Prostate gland (tissue), 2 donors: ENCODE data around the gene KCNC1. TPM values are rescaled to one million over a fixed set of nuclear protein-coding genes. Genes with fewer than 3 reads are reported as not detected.

Experiments used
- DNase-seq: peaks from one replicate; pipeline ENCODE4 v3.0.0-alpha.2; 2019; ENCODE audit warnings: low spot score
- H3K27ac ChIP-seq, 2 donors: fragments of 200-600 bp; sonication (generic); 2 replicates each; pipeline ENCODE4 v1.5.1; 2017 to 2019
- H3K27me3 ChIP-seq: fragments of 200-600 bp; sonication (generic); replicated peaks from 2 replicates; pipeline ENCODE4 v1.5.1; 2019; ENCODE audit not compliant: insufficient read depth
- H3K36me3 ChIP-seq, 2 donors: fragments of 200-600 bp; sonication (generic); 1 replicate in 1 of 2; 2 replicates in 1 of 2; pipeline versions ENCODE4 v1.5.1 to v1.8.1; 2017 to 2019
- H3K4me1 ChIP-seq: fragments of 200-600 bp; sonication (generic); replicated peaks from 2 replicates; pipeline ENCODE4 v1.5.1; 2019
- H3K4me3 ChIP-seq, 2 donors: fragments of 200-600 bp; sonication (generic); 2 replicates each; pipeline ENCODE4 v1.5.1; 2017 to 2019
- H3K9me3 ChIP-seq: fragments of 200-600 bp; sonication (generic); 2 replicates; pipeline ENCODE4 v1.5.1; 2017
- CTCF ChIP-seq, 4 experiments: fragments of 200-600 bp in 2 of 4; fragments of 450-650 bp in 2 of 4; sonication (generic) in 2 of 4; IDR thresholded peaks; 1 replicate in 3 of 4; 2 replicates in 1 of 4; pipeline ENCODE4 v1.5.1; 2016 to 2019; ENCODE audit warnings: antibody characterized with exemption in 4 of 4, mild to moderate bottlenecking in 2 of 4, moderate library complexity in 2 of 4
- POLR2A ChIP-seq: fragments of 450-650 bp; IDR thresholded peaks from one replicate; pipeline ENCODE4 v1.6.1; 2016; ENCODE audit warnings: antibody characterized with exemption, mild to moderate bottlenecking
- POLR2AphosphoS5 ChIP-seq: sonication (generic); formaldehyde crosslinking; IDR thresholded peaks from one replicate; pipeline ENCODE4 v1.6.1; 2017; ENCODE audit warnings: antibody characterized with exemption
- WGBS: methylation state at CpG from one replicate; pipeline ENCODE4 v1.1.5; 2018; 5-methylcytosine and 5-hydroxymethylcytosine counted together
- intact Hi-C: fragments of 100-400 bp; cut with DNase I; formaldehyde crosslinking; loops from one replicate; pipeline ENCODE4 v1.14.2; 2022
- total RNA-seq, 2 donors: library from RNA; depleted of rRNA; stranded (reverse); fragments of >200 nt; gene quantifications; one replicate each; pipeline ENCODE4 v1.1.0, GENCODE V29; 2016

KCNC1 gene
- total RNA-seq, 2 donors from 2014 or later: 3.0 TPM; not detected in 1

GRCh38 chr11:17691976-17692375 lies 42.6 kb upstream of the KCNC1 start:
- 56% methylated on average over 10 of the region's 10 CpGs for WGBS
- Histone ChIP-seq H3K27ac (no peak overlapping the region), H3K36me3 (no peaks in the 10 kb centered on the region), H3K9me3 (no peaks in the 10 kb centered on the region), H3K4me1 (no peaks in the 10 kb centered on the region), H3K4me3 (no peak overlapping the region), H3K27me3 (peaks cover 7% of the 10 kb centered on the region)
- TF ChIP-seq CTCF (IDR thresholded peaks at IDR 0.05) (no peak), POLR2AphosphoS5 (no peak), POLR2A (no peak)
- intact Hi-C loops: no loop called here
- DNase-seq: no peak

GRCh38 chr11:17692931-17693330 lies 41.6 kb upstream of the KCNC1 start:
- peaks cover 7% of the 10 kb centered on the region for H3K27me3 ChIP-seq
- TF ChIP-seq CTCF (IDR thresholded peaks at IDR 0.05): no peak
- no peak for TF ChIP-seq POLR2AphosphoS5
- TF ChIP-seq POLR2A: no peak
- no peak overlapping the region for H3K27ac ChIP-seq
- DNase-seq: no peak
- intact Hi-C loops: no loop called here
- H3K4me1 ChIP-seq: no peaks in the 10 kb centered on the region
- 74% methylated on average over 7 of the region's 7 CpGs for WGBS
- no peak overlapping the region for H3K4me3 ChIP-seq
- no peaks in the 10 kb centered on the region for H3K9me3 ChIP-seq
- H3K36me3 ChIP-seq: no peaks in the 10 kb centered on the region

GRCh38 chr11:17693531-17693930 lies 41.0 kb upstream of the KCNC1 start:
- H3K9me3 ChIP-seq: no peaks in the 10 kb centered on the region
- H3K4me1 ChIP-seq: no peaks in the 10 kb centered on the region
- no peak overlapping the region for H3K4me3 ChIP-seq
- no peak for TF ChIP-seq POLR2AphosphoS5
- no peak for TF ChIP-seq POLR2A
- no peak for TF ChIP-seq CTCF (IDR thresholded peaks at IDR 0.05)
- no peak for DNase-seq
- H3K36me3 ChIP-seq: no peaks in the 10 kb centered on the region
- intact Hi-C loops: no loop called here
- 73% methylated on average over 4 of the region's 4 CpGs for WGBS
- peaks cover 7% of the 10 kb centered on the region for H3K27me3 ChIP-seq
- H3K27ac ChIP-seq: no peak overlapping the region

- Histone ChIP-seq H3K4me3 (no peak overlapping the region), H3K36me3 (no peaks in the 10 kb centered on the region), H3K27ac (no peak overlapping the region), H3K4me1 (no peaks in the 10 kb centered on the region), H3K9me3 (no peaks in the 10 kb centered on the region), H3K27me3 (peaks cover 7% of the 10 kb centered on the region)
- WGBS: 83% methylated on average over 10 of the region's 10 CpGs
- no peak for TF ChIP-seq POLR2A
- no peak for TF ChIP-seq CTCF (IDR thresholded peaks at IDR 0.05)
- TF ChIP-seq POLR2AphosphoS5: no peak
- no peak for DNase-seq
- intact Hi-C loops: no loop called here
These were observed 40.0 kb upstream of the KCNC1 start for GRCh38 chr11:17694494-17695110.
